H1 (cell line): ENCODE measurements around the gene MBLAC1. TPM values are rescaled to one million over a fixed set of nuclear protein-coding genes. Genes with fewer than 3 reads are reported as not detected.
A peak's percentile ranks its signal among the peaks of the same experiment; 100 is the strongest.

Experiments used
- CTCF ChIA-PET: fragments of 300-600 bp; sonication (Branson Sonifier 250); formaldehyde crosslinking; loops from one replicate; lab custom pipeline; 2021; ENCODE audit not compliant: partially characterized antibody; lab: Charles Lee
- POLR2A ChIA-PET: fragments of 300-600 bp; sonication (Branson Sonifier 250); formaldehyde crosslinking; loops from one replicate; lab custom pipeline; 2021; ENCODE audit warnings: inconsistent platforms; ENCODE audit not compliant: partially characterized antibody; lab: Charles Lee
- DNase-seq, 2 experiments: peaks; one replicate each; pipeline versions ENCODE4 v3.0.0 to v3.0.0-alpha.2; 2010 to 2022; ENCODE audit warnings: low spot score in 2 of 2, low read depth in 1 of 2, mixed read lengths in 1 of 2
- FAIRE-seq: peaks from 2 replicates; lab custom pipeline; 2011; peaks lifted over from hg19 to GRCh38; lab: Jason Lieb, UNC
- H2AFZ ChIP-seq: 2 replicates; pipeline ENCODE4 v1.8.1; 2012; ENCODE audit warnings: low read length, inconsistent platforms
- H2AK5ac ChIP-seq: 2 replicates; pipeline ENCODE4 v1.6.1; 2013; ENCODE audit warnings: low read depth, low read length
- H2BK120ac ChIP-seq: replicated peaks from 2 replicates; pipeline ENCODE3; 2013; ENCODE audit warnings: low read depth, low read length, inconsistent platforms
- H2BK12ac ChIP-seq: 2 replicates; pipeline ENCODE4 v1.6.1; 2013; ENCODE audit warnings: low read depth, low read length
- H2BK15ac ChIP-seq: 2 replicates; pipeline ENCODE4 v1.6.1; 2013; ENCODE audit warnings: low read length
- H2BK20ac ChIP-seq: 2 replicates; pipeline ENCODE4 v1.6.1; 2013; ENCODE audit warnings: low read length
- H2BK5ac ChIP-seq: 2 replicates; pipeline ENCODE4 v1.6.1; 2013; ENCODE audit warnings: low read depth, low read length
- H3K14ac ChIP-seq: 2 replicates; pipeline ENCODE4 v1.6.1; 2013; ENCODE audit warnings: inconsistent platforms; ENCODE audit not compliant: insufficient read length
- H3K18ac ChIP-seq: 2 replicates; pipeline ENCODE4 v1.6.1; 2013; ENCODE audit warnings: low read length; ENCODE audit errors: extremely low read depth
- H3K23ac ChIP-seq: 2 replicates; pipeline ENCODE4 v1.6.1; 2013; ENCODE audit warnings: inconsistent platforms; ENCODE audit not compliant: insufficient read length
- H3K23me2 ChIP-seq: 2 replicates; pipeline ENCODE4 v1.6.1; 2013; ENCODE audit warnings: low read depth, low read length
- H3K27ac ChIP-seq: 2 replicates; pipeline ENCODE4 v1.6.1; 2011; ENCODE audit warnings: low read depth, low read length, inconsistent platforms
- H3K27me3 ChIP-seq, 4 experiments: replicated peaks in 1 of 4; 1 replicate in 1 of 4; 2 replicates in 3 of 4; pipeline versions ENCODE4 v1.6.1 to v1.8.1; 2011 to 2013; ENCODE audit warnings: low read length in 3 of 4, mild to moderate bottlenecking in 3 of 4, inconsistent platforms in 2 of 4, mixed read lengths in 2 of 4, moderate library complexity in 1 of 4; ENCODE audit not compliant: control insufficient read depth in 3 of 4, insufficient read depth in 3 of 4; ENCODE audit errors: extremely low read depth in 1 of 4
- H3K36me3 ChIP-seq, 4 experiments: 2 replicates each; pipeline versions ENCODE4 v1.6.1 to v1.8.1; 2011 to 2013; ENCODE audit warnings: mild to moderate bottlenecking in 4 of 4, low read length in 3 of 4, moderate library complexity in 2 of 4, control low read depth in 1 of 4, inconsistent platforms in 1 of 4; ENCODE audit not compliant: insufficient read depth in 4 of 4, control insufficient read depth in 2 of 4
- H3K4ac ChIP-seq: replicated peaks from 2 replicates; pipeline ENCODE3; 2013; ENCODE audit warnings: low read length, low read depth, mixed read lengths, inconsistent platforms; ENCODE audit not compliant: insufficient read length
- H3K4me1 ChIP-seq, 4 experiments: replicated peaks in 1 of 4; 1 replicate in 1 of 4; 2 replicates in 3 of 4; pipeline versions ENCODE4 v1.6.1 to v1.8.1; 2011 to 2013; ENCODE audit warnings: low read length in 3 of 4, inconsistent platforms in 2 of 4, mixed read lengths in 1 of 4; ENCODE audit not compliant: insufficient read depth in 4 of 4, control insufficient read depth in 3 of 4
- H3K4me2 ChIP-seq, 2 experiments: 2 replicates each; pipeline versions ENCODE4 v1.6.1 to v1.8.1; 2011 to 2013; ENCODE audit warnings: low read depth in 2 of 2, low read length in 2 of 2, control low read depth in 1 of 2, inconsistent platforms in 1 of 2, mild to moderate bottlenecking in 1 of 2; ENCODE audit not compliant: insufficient read depth in 1 of 2
- H3K4me3 ChIP-seq, 4 experiments: fragments of 200-600, 300-600 bp in 1 of 4; sonication (generic), shearing (Covaris generic), sonication (Bioruptor Twin) in 1 of 4; 2 replicates each; pipeline versions ENCODE4 v1.5.1 to v1.8.1; 2011 to 2016; ENCODE audit warnings: low read length in 4 of 4, low read depth in 3 of 4, control low read depth in 2 of 4, inconsistent platforms in 2 of 4, mild to moderate bottlenecking in 2 of 4, mixed read lengths in 1 of 4, moderate library complexity in 1 of 4; ENCODE audit not compliant: insufficient read depth in 2 of 4; ENCODE audit errors: extremely low read depth in 1 of 4
- H3K56ac ChIP-seq: replicated peaks from 2 replicates; pipeline ENCODE3; 2013; ENCODE audit warnings: low read depth, mild to moderate bottlenecking, mixed read lengths, low read length, inconsistent platforms; ENCODE audit not compliant: insufficient read length
- H3K79me1 ChIP-seq: 2 replicates; pipeline ENCODE4 v1.6.1; 2013; ENCODE audit warnings: low read depth, low read length, control low read depth
- H3K79me2 ChIP-seq, 2 experiments: 2 replicates each; pipeline versions ENCODE4 v1.6.1 to v1.8.1; 2012 to 2013; ENCODE audit warnings: low read length in 2 of 2, mild to moderate bottlenecking in 2 of 2, inconsistent platforms in 1 of 2; ENCODE audit not compliant: insufficient read depth in 2 of 2, control insufficient read depth in 1 of 2
- H3K9ac ChIP-seq, 4 experiments: replicated peaks in 1 of 4; 1 replicate in 1 of 4; 2 replicates in 3 of 4; pipeline versions ENCODE4 v1.6.1 to v1.8.1; 2011 to 2013; ENCODE audit warnings: low read depth in 3 of 4, low read length in 3 of 4, control low read depth in 2 of 4, mild to moderate bottlenecking in 2 of 4, moderate library complexity in 2 of 4, inconsistent platforms in 1 of 4; ENCODE audit errors: extremely low read depth in 1 of 4
- H3K9me3 ChIP-seq, 2 experiments: 2 replicates each; pipeline versions ENCODE4 v1.6.1 to v1.8.1; 2012 to 2013; ENCODE audit warnings: mild to moderate bottlenecking in 2 of 2, moderate library complexity in 2 of 2, control low read depth in 1 of 2, inconsistent platforms in 1 of 2, low read depth in 1 of 2, low read length in 1 of 2, mixed read lengths in 1 of 2; ENCODE audit not compliant: insufficient read depth in 2 of 2
- H4K20me1 ChIP-seq, 2 experiments: replicated peaks in 1 of 2; 2 replicates each; pipeline versions ENCODE3 to v1.8.1; 2011 to 2013; ENCODE audit warnings: inconsistent platforms in 2 of 2, low read length in 2 of 2, mild to moderate bottlenecking in 1 of 2; ENCODE audit not compliant: insufficient read depth in 2 of 2, control insufficient read depth in 1 of 2
- H4K5ac ChIP-seq: 2 replicates; pipeline ENCODE4 v1.6.1; 2013; ENCODE audit warnings: low read length, low read depth, mixed read lengths, inconsistent platforms; ENCODE audit not compliant: insufficient read length
- H4K8ac ChIP-seq: 2 replicates; pipeline ENCODE4 v1.8.0; 2013; ENCODE audit warnings: mild to moderate bottlenecking, moderate library complexity, low read length, inconsistent platforms; ENCODE audit not compliant: insufficient read depth; ENCODE audit errors: extremely low read depth
- H4K91ac ChIP-seq: replicated peaks from 2 replicates; pipeline ENCODE3; 2013; ENCODE audit warnings: low read length, mixed read lengths, inconsistent platforms; ENCODE audit not compliant: insufficient read length
- CBX8 ChIP-seq: fragments of 300-800, 300-1000 bp; sonication (generic); IDR thresholded peaks from 2 replicates; pipeline ENCODE4 v1.7.1; 2016; ENCODE audit warnings: low read depth, low read length, borderline replicate concordance
- CHD1 ChIP-seq: IDR thresholded peaks from 2 replicates; pipeline ENCODE4 v1.6.1; 2012; ENCODE audit warnings: low read depth, low read length, improper control_type of control experiment
- EP300 ChIP-seq, 2 experiments: IDR thresholded peaks; 1 replicate in 1 of 2; 2 replicates in 1 of 2; pipeline ENCODE4 v1.6.1; 2011 to 2012; ENCODE audit warnings: low read depth in 2 of 2, low read length in 2 of 2, mild to moderate bottlenecking in 2 of 2, borderline replicate concordance in 1 of 2, inconsistent platforms in 1 of 2, moderate library complexity in 1 of 2
- JUN ChIP-seq: IDR thresholded peaks from 2 replicates; pipeline ENCODE4 v1.6.1; 2011; ENCODE audit warnings: low read depth, mild to moderate bottlenecking, improper control_type of control experiment, low read length
- KDM4A ChIP-seq: IDR thresholded peaks from one replicate; pipeline ENCODE4 v1.7.1; 2012; ENCODE audit warnings: low read depth, mild to moderate bottlenecking, moderate library complexity, low read length, inconsistent platforms; ENCODE audit not compliant: severe bottlenecking
- POLR2A ChIP-seq, 2 experiments: IDR thresholded peaks; 1 replicate in 1 of 2; 2 replicates in 1 of 2; pipeline ENCODE4 v1.6.1; 2011; ENCODE audit warnings: low read depth in 2 of 2, low read length in 2 of 2, mild to moderate bottlenecking in 2 of 2; ENCODE audit errors: control extremely low read depth in 1 of 2
- POLR2AphosphoS5 ChIP-seq: IDR thresholded peaks from 2 replicates; pipeline ENCODE4 v1.6.1; 2011; ENCODE audit warnings: low read depth, low read length
- SP1 ChIP-seq: IDR thresholded peaks from 2 replicates; pipeline ENCODE4 v1.6.1; 2011; ENCODE audit warnings: low read depth, low read length
- SP2 ChIP-seq: IDR thresholded peaks from 2 replicates; pipeline ENCODE4 v1.6.1; 2012; ENCODE audit warnings: mild to moderate bottlenecking, low read length, inconsistent platforms
- YY1 ChIP-seq: IDR thresholded peaks from 2 replicates; pipeline ENCODE4 v1.6.1; 2011; ENCODE audit warnings: low read depth, mild to moderate bottlenecking, low read length
- WGBS, 2 experiments: shearing (Covaris generic) in 1 of 2; methylation state at CpG; one replicate each; pipeline versions ENCODE4 v1.1.6 to v1.1.7; 2013 to 2015; ENCODE audit warnings: low lambda C conversion rate in 2 of 2, mixed read lengths in 2 of 2, inconsistent platforms in 1 of 2, low coverage in 1 of 2, missing lambda C conversion rate in 1 of 2; ENCODE audit not compliant: insufficient replicate concordance in 2 of 2, insufficient coverage in 1 of 2, insufficient read length in 1 of 2; ENCODE audit errors: extremely low coverage in 1 of 2, missing lambda C conversion rate in 1 of 2; 5-methylcytosine and 5-hydroxymethylcytosine counted together
- polyA plus RNA-seq, 7 experiments: library from polyadenylated mRNA; depleted of rRNA in 3 of 7; stranded (reverse) in 5 of 7; unstranded in 2 of 7; fragments of >200 nt in 5 of 7; fragments of 200-250 nt in 2 of 7; gene quantifications; 1 replicate in 5 of 7; 2 replicates in 1 of 7; 4 replicates in 1 of 7; pipeline versions ENCODE4 v1.2.1 to v1.2.3, GENCODE V29; 2011 to 2013; ENCODE audit warnings: missing spikeins in 2 of 7, mixed read lengths in 2 of 7
- total RNA-seq: library from RNA; stranded (reverse); fragmentation: NEBNext Ultra II Directional; extraction: Animal tissue kit (Norgen Biotek cat#: 25700); gene quantifications from 2 replicates; pipeline ENCODE4 v1.2.1, GENCODE V29; 2021

MBLAC1 gene
- total and polyA plus RNA-seq, 2 of the 8 experiments (the other 6 are each of a cell fraction or from before 2014, with no cell fraction given): 1.00 to 1.7 TPM

DNA sequence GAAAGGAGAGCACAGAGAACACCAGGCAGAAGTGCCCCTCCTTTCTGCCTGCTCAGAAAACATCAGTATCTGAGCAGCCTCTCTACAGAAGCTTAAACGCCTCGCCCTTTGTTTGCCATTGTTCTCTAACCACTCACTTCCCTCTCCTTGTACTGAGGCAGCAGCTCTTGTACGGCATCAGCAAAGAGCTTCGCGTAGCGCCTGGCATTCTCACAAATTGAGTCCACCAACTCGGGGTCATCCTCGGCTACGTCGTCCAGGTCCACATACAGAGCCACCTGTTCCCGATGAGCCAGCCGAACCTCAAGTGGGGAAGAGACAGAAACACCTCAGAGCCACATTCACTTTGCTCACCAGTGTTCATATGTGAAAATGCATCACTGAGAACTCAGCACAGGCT, 27.3 kb upstream of the MBLAC1 start:
- H3K4me1 ChIP-seq: peaks cover 0 to 8% (median 3%) of the 10 kb centered on the region in 4 experiments; a peak in 3 of 7 replicates
- no peak overlapping the region; the same call in 1 of the 2 replicates for H2AK5ac ChIP-seq
- H3K4ac ChIP-seq: no peak overlapping the region
- H3K36me3 ChIP-seq: peaks cover 50 to 58% (median 52%) of the 10 kb centered on the region in 4 experiments
- peak overlapping the region; percentile 76 to 97 (median 84); a peak in 7 of 8 replicates for H3K4me3 ChIP-seq
- peaks cover 9 to 56% of the 10 kb centered on the region in 2 experiments for H3K79me2 ChIP-seq
- H3K23ac ChIP-seq: no peak overlapping the region
- WGBS, 2 experiments: 94% methylated on average over 12 of the region's 12 CpGs; no CpG with 5 or more reads in 1 of the 2 experiments
- no peak overlapping the region for H2AFZ ChIP-seq
- FAIRE-seq: no peak
- no peaks in the 10 kb centered on the region for H3K27me3 ChIP-seq
- no peak overlapping the region for H3K18ac ChIP-seq
- no peak overlapping the region for H2BK15ac ChIP-seq
- H3K56ac ChIP-seq: no peak overlapping the region
- no peak overlapping the region for H4K5ac ChIP-seq
- ChIA-PET CTCF (interaction anchor here (0.6 to 5.9 kb wide), 3 partner anchors 14 to 538 kb away, joined by 3 to 55 read pairs (median 3); no protein-coding TSS in a partner anchor), POLR2A (interaction anchor here (1.0 to 20.0 kb wide), 10 partner anchors 11 to 109 kb away, joined by 3 to 722 read pairs (median 8); partner anchors contain the start of genes CNPY4, COPS6, GPC2 and MBLAC1)
- H3K9ac ChIP-seq: peak overlapping the region; percentile 71 to 100 (median 99)
- DNase-seq: no peak
- H3K4me2 ChIP-seq: peak overlapping the region; percentile 56 to 77
- no peak overlapping the region; the same call in 1 of the 2 replicates for H2BK5ac ChIP-seq
- H4K91ac ChIP-seq: no peak overlapping the region
- H2BK12ac ChIP-seq: no peak overlapping the region
- H3K27ac ChIP-seq: peak overlapping the region; percentile 98; the same call in 1 of the 2 replicates
- H4K20me1 ChIP-seq: peaks cover 11 to 22% of the 10 kb centered on the region in 2 experiments
- no peaks in the 10 kb centered on the region; the same call in 1 of the 2 replicates for H3K23me2 ChIP-seq
- H4K8ac ChIP-seq: peak overlapping the region; percentile 74; the same call in 1 of the 2 replicates
- no peak overlapping the region for H3K14ac ChIP-seq
- H2BK120ac ChIP-seq: no peak overlapping the region
- H2BK20ac ChIP-seq: no peak overlapping the region
- H3K79me1 ChIP-seq: peaks cover 12% of the 10 kb centered on the region
- H3K9me3 ChIP-seq: no peaks in the 10 kb centered on the region
- TF ChIP-seq SP1: no peak
- no peak for TF ChIP-seq CBX8
- TF ChIP-seq SP2: no peak
- no peak for TF ChIP-seq YY1
- no peak for TF ChIP-seq KDM4A
- TF ChIP-seq POLR2AphosphoS5: peak; percentile 80
- no peak for TF ChIP-seq EP300 (IDR thresholded peaks at IDR 0.05; ENCODE audit: borderline replicate concordance in 1 of 2, low read depth in 2 of 2, low read length in 2 of 2)
- TF ChIP-seq JUN: no peak
- TF ChIP-seq CHD1: no peak
- peak in 1 of 2 experiments; percentile 65; a peak in 1 of 3 replicates for TF ChIP-seq POLR2A (IDR thresholded peaks at IDR 0.05; ENCODE audit: control extremely low read depth in 1 of 2, low read depth in 2 of 2, low read length in 2 of 2)
